Measurements from ENCODE around the gene MMAA. TPM values are rescaled to one million over a fixed set of nuclear protein-coding genes. Genes with fewer than 3 reads are reported as not detected.

The MMAA gene
- total and polyA plus RNA-seq, 9 of the 15 experiments (the other 6 are each of a cell fraction or from before 2014, with no cell fraction given): 0.86 to 2.3 (median 1.4) TPM

GRCh38 chr4:145690610-145691009 lies 71.4 kb downstream of the MMAA start:
- DNase-seq (ENCODE audit: extremely low read depth in 1 of 4, low spot score in 3 of 4) (no peak), ATAC-seq (no peak), FAIRE-seq (no peak)
- Histone ChIP-seq H3K79me2 (ENCODE audit: control insufficient read depth, insufficient read depth, low read length) (no peaks in the 10 kb centered on the region), H3K4me3 (no peak overlapping the region), H3K27me3 (ENCODE audit: control insufficient read depth in 2 of 2, insufficient read depth in 2 of 2, low read length in 2 of 2) (no peaks in the 10 kb centered on the region), H3K9me3 (replicated peaks; ENCODE audit: control insufficient read depth, insufficient read depth, low read depth, low read length) (no peaks in the 10 kb centered on the region), H3K9me1 (ENCODE audit: control insufficient read depth, insufficient read depth, low read length) (no peaks in the 10 kb centered on the region), H4K20me1 (replicated peaks; ENCODE audit: control insufficient read depth, insufficient read depth, low read length) (no peaks in the 10 kb centered on the region), H3K36me3 (ENCODE audit: control insufficient read depth, insufficient read depth, low read length) (no peaks in the 10 kb centered on the region), H3K4me2 (ENCODE audit: insufficient read depth, low read length) (no peak overlapping the region), H3K9ac (ENCODE audit: insufficient read depth in 1 of 2, low read depth in 2 of 2, low read length in 2 of 2) (no peak overlapping the region), H3K27ac (ENCODE audit: extremely low read depth, low read depth, low read length) (no peak overlapping the region), H2AFZ (ENCODE audit: low read depth, low read length) (no peak overlapping the region), H3K4me1 (replicated peaks in 1 of 2; ENCODE audit: control insufficient read depth in 2 of 2, insufficient read depth in 2 of 2, low read length in 2 of 2) (no peaks in the 10 kb centered on the region; a peak in 1 of 5 replicates)
- TF ChIP-seq, protein P1, sequence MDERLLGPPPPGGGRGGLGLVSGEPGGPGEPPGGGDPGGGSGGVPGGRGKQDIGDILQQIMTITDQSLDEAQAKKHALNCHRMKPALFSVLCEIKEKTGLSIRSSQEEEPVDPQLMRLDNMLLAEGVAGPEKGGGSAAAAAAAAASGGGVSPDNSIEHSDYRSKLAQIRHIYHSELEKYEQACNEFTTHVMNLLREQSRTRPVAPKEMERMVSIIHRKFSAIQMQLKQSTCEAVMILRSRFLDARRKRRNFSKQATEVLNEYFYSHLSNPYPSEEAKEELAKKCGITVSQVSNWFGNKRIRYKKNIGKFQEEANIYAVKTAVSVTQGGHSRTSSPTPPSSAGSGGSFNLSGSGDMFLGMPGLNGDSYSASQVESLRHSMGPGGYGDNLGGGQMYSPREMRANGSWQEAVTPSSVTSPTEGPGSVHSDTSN (CRISPR knock-in tag; IDR thresholded peaks at IDR 0.05; ENCODE audit: low read depth): no peak
- TF ChIP-seq, protein P1 (tag; conservative IDR thresholded peaks at IDR 0.05; ENCODE audit: low read depth): no peak
- TF ChIP-seq BHLHE40 (IDR thresholded peaks at IDR 0.05; ENCODE audit: low read length): no peak
- TF ChIP-seq RBM34 (IDR thresholded peaks at IDR 0.05; ENCODE audit: borderline replicate concordance, insufficient read depth, low read length): no peak
- intact Hi-C loops (cut with micrococcal nuclease): no loop called here
- ChIA-PET CTCF (ENCODE audit: low intra/inter-chr PET ratio) (no interaction called here), POLR2A (no interaction called here)
- BruUV-seq (replicated peaks): no TSS peak
- WGBS (ENCODE audit: insufficient coverage, low coverage, missing lambda C conversion rate): 0% methylated on average over 3 of the region's 3 CpGs
- in situ Hi-C loops (cut with MboI): no loop called here
